HG03575 (cell line): Measurements from ENCODE around the gene RNF222.
"Not testable (repeated sequence)": the region's sequence is repeated elsewhere in the genome, so short reads cannot be mapped to it uniquely, and the experiment has no call there.

Experiments
- ATAC-seq: cut with Tn5 transposase; IDR thresholded peaks from one replicate; pipeline ENCODE4 v1.9.1; 2021; ENCODE audit not compliant: unreplicated experiment, insufficient number of reproducible peaks, low FRiP score; ENCODE audit errors: extremely low read depth

RNF222 gene

GRCh38 chr17:8384801-8385378 lies 12.7 kb downstream of the RNF222 start:
- no peak for ATAC-seq

DNA sequence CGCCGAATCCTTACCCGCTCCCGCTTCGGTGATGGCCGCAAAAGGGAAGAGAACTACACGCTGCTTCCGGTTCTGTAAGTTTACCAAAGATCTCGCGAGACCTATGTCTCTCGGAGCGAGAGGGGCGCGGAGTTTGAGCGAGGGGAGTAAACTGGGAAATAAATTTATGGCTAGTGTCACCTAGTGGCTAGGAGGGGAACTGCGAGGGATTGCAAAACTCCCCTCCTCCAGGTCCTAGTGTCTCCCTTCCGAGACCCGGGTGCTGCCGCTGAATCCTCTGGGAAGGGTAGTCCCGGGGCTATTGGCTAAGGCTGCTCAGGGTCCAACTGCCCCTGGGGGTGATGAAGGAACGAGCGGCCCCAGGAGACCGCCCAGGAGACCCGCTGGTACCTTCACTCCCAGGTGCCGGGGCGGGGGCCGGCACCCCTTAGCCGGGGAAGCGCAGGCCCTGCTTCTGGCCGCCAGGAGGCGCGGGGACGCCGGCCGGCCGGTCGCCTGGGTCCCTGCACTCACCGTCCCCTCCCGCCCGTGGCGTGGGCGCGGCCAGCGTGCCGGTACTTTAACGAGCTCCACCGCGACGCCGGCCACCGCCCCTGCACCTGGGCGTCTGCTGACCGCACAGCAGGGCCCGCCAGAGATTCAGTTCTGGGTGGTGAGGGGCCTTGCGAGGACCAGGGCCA lies 14.3 kb downstream of the RNF222 start, which contains the start of gene RPL26:
TSS of gene RPL26 (minus strand) at position 51 of the 680 bp plus-strand sequence. CDS start 883 bp downstream, outside the sequence.
- peak; percentile 82 for ATAC-seq

- no peak for ATAC-seq
These were observed 14.8 kb downstream of the RNF222 start for GRCh38 chr17:8382880-8383142.

- no peak for ATAC-seq
These were observed 15.4 kb downstream of the RNF222 start for GRCh38 chr17:8382052-8382879.

DNA sequence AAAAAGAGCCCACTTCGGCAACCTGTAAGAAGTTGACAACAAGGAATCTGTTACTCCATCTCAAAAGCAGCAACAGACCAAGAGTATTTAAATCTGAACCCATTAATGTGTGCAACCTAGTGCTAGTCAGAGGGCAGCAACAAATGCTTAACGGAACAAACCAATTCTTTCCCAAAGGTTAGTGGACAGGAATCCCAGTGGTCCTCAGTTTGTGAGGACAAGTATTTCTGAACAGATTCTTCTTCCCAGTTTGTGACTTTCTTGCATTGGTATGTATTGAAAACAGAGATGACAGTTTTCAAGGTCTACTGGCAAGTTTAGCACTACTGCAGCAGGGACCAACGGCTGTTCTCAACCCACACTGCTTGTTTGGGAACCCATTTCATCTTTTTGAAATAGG lies 17.6 kb downstream of the RNF222 start:
- no peak for ATAC-seq

DNA sequence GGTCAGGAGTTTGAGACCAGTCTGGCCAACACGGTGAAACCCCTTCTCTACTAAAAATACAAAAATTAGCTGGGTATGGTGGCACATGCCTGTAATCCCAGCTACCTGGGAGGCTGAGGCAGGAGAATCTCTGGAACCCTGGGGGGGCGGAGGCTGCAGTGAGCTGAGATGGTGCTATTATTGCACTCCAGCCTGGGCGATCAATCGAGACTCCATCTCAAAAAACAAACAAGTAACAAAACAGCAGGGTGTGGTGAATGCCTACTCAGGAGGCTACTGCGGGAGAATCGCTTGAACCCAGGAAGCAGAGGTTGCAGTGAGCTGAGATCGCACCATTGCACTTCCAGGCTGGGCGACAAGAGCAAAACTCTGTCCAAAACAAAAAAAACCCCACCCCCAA lies 19.5 kb downstream of the RNF222 start:
- not testable (repeated sequence) for ATAC-seq

GRCh38 chr17:8377422-8377821 lies 20.2 kb downstream of the RNF222 start:
- ATAC-seq: no peak

DNA sequence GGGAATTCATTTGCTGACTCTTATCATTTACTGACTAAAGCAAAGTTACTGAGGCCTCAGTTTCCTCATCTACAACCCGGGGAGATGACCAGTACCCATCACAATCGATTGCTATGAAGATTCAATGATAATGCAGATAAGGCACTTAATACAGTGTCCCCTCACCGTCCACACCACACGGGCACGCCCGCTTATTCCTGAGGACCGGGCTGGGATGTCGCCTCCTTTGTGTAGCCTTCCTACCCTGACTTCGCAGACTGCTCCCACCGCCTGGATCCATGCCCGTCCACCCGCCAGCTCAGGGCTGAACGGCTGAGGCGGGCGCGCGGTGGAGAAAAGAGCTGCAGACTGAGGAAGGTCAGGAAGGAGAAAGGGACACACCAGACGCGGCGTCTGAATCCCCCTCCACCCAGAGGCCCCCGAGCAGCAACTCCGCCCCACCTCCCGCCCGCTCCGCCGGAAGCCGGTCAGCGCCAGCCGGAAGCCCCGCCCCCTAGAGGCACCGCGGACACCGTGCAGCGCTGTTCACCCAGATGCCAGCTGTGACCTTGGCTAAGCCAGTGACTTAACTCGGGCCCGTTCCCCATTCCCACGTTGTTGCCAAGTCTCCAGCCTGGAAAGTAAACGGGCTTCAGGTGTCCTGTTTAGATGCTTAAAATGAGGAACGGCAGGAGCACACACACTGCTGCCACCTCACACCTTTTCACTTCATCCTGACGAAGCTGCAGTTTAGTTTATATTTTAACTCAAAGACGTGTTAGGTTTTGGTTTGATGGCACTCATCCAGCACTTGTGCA lies 21.2 kb downstream of the RNF222 start, which contains the start of gene KRABD2:
TSS of gene KRABD2 (minus strand) at position 434 of the 797 bp plus-strand sequence.
- no peak for ATAC-seq

GRCh38 chr17:8375738-8376259 lies 21.8 kb downstream of the RNF222 start:
- no peak for ATAC-seq

- ATAC-seq: not testable (repeated sequence)
These were observed 23.8 kb downstream of the RNF222 start for GRCh38 chr17:8373856-8374255.

DNA sequence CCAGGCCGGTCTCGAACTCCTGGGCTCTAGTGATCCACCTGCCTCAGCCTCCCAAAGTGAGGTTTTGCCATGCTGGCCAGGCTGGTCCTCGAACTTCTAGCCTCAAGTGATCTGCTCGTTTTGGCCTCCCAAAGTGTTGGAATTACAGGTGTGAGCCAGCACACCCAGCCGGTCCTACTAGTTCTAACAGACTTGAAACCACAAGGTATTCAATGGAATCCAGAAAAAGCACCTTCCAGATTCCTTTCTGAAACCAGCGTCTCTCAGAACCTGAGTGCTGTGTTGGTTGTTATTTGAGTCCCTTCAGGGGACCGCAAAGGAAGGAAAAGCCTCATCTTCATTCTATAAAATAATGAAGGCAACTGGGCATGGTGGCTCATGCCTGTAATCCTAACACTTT lies 25.2 kb downstream of the RNF222 start:
- no peak for ATAC-seq

GRCh38 chr17:8371786-8372185 lies 25.8 kb downstream of the RNF222 start:
- no peak for ATAC-seq

- ATAC-seq: no peak
These were observed 27.7 kb downstream of the RNF222 start for GRCh38 chr17:8369944-8370343.

DNA sequence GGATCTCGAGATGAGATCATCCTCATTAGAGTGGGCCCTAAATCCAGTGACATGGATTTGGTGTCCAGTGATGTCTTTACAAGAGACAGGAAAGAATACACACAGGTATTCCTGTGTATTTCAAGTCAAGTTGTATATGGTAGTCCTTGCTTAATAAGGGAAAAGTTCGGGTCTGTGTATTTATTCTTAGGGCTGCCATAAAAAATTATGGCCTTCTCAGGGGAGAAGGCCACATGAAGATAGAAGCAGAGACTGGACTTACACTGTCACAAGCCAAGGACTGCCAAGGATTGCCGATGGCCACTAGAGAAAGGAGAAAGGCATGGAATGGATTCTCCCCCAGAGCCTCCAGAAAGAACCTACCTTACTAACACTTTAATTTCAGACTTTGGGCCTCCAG lies 29.4 kb downstream of the RNF222 start:
- no peak for ATAC-seq

DNA sequence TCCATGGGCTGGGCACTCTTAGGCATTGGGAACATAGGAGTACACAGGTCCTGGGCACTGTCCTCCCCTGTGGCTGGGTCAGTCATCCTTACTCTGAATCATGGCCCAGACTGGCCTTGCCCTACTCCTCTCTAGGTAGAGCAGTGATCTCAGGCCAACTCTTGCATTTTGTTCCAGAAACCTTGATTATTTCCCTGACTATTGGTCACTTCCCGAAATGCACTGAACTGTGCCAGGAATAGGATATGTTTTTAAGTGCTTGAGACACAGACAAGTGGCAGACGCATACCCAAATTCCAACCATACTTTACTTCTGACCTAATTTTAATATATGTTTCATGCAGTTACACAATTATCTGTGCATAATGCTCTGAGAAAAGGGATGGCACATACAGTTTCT lies 31.4 kb downstream of the RNF222 start:
- ATAC-seq: no peak

DNA sequence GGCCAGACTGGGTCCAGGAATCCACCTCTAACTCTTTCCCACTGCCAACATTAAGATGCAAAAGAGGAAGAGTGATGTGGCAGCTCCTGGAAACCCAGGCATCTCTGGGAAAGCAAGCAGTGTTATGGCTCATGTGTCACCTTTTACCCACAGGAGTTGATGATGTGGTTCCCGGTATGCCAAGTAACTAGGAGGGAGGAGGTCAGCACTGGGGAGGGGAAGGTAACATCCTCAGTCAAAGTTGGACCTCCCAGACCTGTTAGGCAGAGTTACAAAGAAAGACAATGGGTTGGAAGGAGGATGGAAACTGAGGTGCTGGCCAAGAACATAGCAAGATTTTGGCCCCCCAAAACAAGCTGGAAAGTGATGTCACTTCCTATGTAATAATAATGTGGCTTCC lies 32.5 kb downstream of the RNF222 start:
- no peak for ATAC-seq

- ATAC-seq: no peak
These were observed 34.8 kb downstream of the RNF222 start for GRCh38 chr17:8362651-8363332.

DNA sequence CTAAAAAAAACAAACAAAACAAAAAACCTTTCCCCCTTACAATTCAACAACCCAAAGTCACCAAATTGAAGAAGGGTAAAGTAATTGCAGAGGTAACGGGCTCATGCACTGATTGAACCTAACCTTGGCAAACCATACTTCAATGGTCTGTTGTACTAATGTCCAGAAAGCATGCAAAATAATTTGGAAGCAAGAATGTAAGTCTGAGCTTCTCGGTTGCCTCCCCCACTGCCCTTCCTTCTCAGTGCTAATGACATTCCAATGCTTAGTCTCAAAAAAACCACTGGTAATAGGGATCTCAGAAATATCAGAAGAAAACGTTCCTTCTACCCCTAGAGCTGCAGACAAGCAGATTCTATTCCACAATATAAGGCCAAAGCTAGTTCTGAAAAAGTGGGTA lies 36.9 kb downstream of the RNF222 start:
- ATAC-seq: no peak

DNA sequence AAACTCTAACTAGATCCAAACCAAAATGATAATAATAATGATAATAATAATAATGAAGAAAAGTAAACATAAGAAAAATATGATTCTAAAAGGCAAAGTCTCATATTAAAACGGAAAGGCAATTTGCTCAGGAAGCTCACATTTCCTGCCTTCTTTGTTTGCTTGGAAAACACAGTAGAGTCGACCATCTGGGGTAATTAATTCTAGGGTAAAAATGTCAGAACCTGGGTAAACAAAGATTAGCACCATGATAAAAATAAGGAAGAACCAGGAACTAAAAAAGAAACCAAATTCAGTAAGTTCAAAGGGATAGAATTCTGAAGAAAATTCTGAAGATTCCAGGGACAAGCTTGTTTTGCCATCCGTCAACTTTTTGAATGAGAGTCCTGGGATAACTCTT lies 37.4 kb downstream of the RNF222 start:
- no peak for ATAC-seq
